Stimulated activated CD4-positive, alpha-beta T cell treated with anti-CD3 and anti-CD28 coated beads, TNF-alpha, amount 100 ng/mL, for 24 hours (primary cell): ENCODE data around the gene CCNK.
A peak's percentile ranks its signal among the peaks of the same experiment; 100 is the strongest.

ENCODE experiments used
- DNase-seq, 3 experiments: peaks; one replicate each; pipeline ENCODE4 v3.0.0-alpha.2; 2020; ENCODE audit warnings: low read depth in 3 of 3

The CCNK gene

GRCh38 chr14:99507860-99508640 is 26.8 kb downstream of the CCNK start:
- DNase-seq: no peak

GRCh38 chr14:99508896-99509629 is 27.9 kb downstream of the CCNK start:
- no peak for DNase-seq

GRCh38 chr14:99509871-99510555 is 28.8 kb downstream of the CCNK start:
- DNase-seq: no peak

GRCh38 chr14:99510556-99511139 is 29.4 kb downstream of the CCNK start:
- no peak for DNase-seq

- DNase-seq: no peak
These were observed 30.4 kb downstream of the CCNK start for GRCh38 chr14:99511421-99512109.

- no peak for DNase-seq
These were observed 30.9 kb downstream of the CCNK start for GRCh38 chr14:99512110-99512449.

- DNase-seq: no peak
These were observed 31.5 kb downstream of the CCNK start for GRCh38 chr14:99512571-99513182.

- DNase-seq: no peak
These were observed 32.0 kb downstream of the CCNK start for GRCh38 chr14:99513183-99513694.

GRCh38 chr14:99513946-99514551 is 32.8 kb downstream of the CCNK start:
- no peak for DNase-seq

GRCh38 chr14:99514552-99515300 is 33.5 kb downstream of the CCNK start:
- no peak for DNase-seq

GRCh38 chr14:99515301-99516155 is 34.3 kb downstream of the CCNK start:
- DNase-seq: no peak

- no peak for DNase-seq
These were observed 35.1 kb downstream of the CCNK start for GRCh38 chr14:99516156-99516870.

GRCh38 chr14:99516871-99517642 is 35.8 kb downstream of the CCNK start:
- no peak for DNase-seq

- no peak for DNase-seq
These were observed 36.6 kb downstream of the CCNK start for GRCh38 chr14:99517643-99518381.

GRCh38 chr14:99518441-99519346 is 37.5 kb downstream of the CCNK start:
- DNase-seq: peak; percentile 70 to 80 (median 71)
